Left ventricle myocardium inferior (tissue), 1 donor: ENCODE results near the gene OAT. TPM values are rescaled to one million over a fixed set of nuclear protein-coding genes. Genes with fewer than 3 reads are reported as not detected.

Experiments used
- DNase-seq: peaks from one replicate; pipeline ENCODE4 v3.0.0-alpha.2; 2020
- H3K27ac ChIP-seq: fragments of 200-600 bp; replicated peaks from 2 replicates; pipeline ENCODE4 v1.8.0; 2021
- H3K27me3 ChIP-seq: fragments of 200-600 bp; 2 replicates; pipeline ENCODE4 v1.8.0; 2021; ENCODE audit warnings: low read depth
- H3K36me3 ChIP-seq: fragments of 200-600 bp; 2 replicates; pipeline ENCODE4 v1.8.0; 2021
- H3K4me1 ChIP-seq: fragments of 200-600 bp; 2 replicates; pipeline ENCODE4 v1.8.0; 2021
- H3K4me3 ChIP-seq: fragments of 200-600 bp; 2 replicates; pipeline ENCODE4 v1.8.0; 2021; ENCODE audit warnings: mild to moderate bottlenecking, moderate library complexity
- H3K9me3 ChIP-seq: fragments of 200-600 bp; replicated peaks from 2 replicates; pipeline ENCODE4 v1.8.0; 2021
- intact Hi-C: fragments of 100-400 bp; cut with micrococcal nuclease; formaldehyde crosslinking; loops from one replicate; pipeline ENCODE4 v1.11.0; 2022
- total RNA-seq: library from RNA; stranded (reverse); fragmentation: NEBNext Ultra II Directional; extraction: Animal tissue kit (Norgen Biotek cat#: 25700); gene quantifications from one replicate; pipeline ENCODE4 v1.2.1, GENCODE V29; 2021
- TF ChIP-seq, protein P1 (sequence below): fragments of 200-600 bp; IDR thresholded peaks from 2 replicates; pipeline ENCODE4 v1.8.0; 2021; ENCODE audit warnings: antibody characterized with exemption, mild to moderate bottlenecking, borderline replicate concordance
- donor health status: DM: no; HTN: yes; CAD: no; lungs with severe emphysema.

OAT gene
- total RNA-seq, 1 donor from 2014 or later: 24.3 TPM

GRCh38 chr10:124351481-124352220 lies 67.1 kb downstream of the OAT start:
- Histone ChIP-seq H3K27ac (no peak overlapping the region), H3K27me3 (peaks cover 12% of the 10 kb centered on the region), H3K4me3 (no peak overlapping the region), H3K36me3 (no peaks in the 10 kb centered on the region), H3K9me3 (no peaks in the 10 kb centered on the region), H3K4me1 (peaks cover 8% of the 10 kb centered on the region)
- DNase-seq: peak; percentile 64
- TF ChIP-seq, protein P1, sequence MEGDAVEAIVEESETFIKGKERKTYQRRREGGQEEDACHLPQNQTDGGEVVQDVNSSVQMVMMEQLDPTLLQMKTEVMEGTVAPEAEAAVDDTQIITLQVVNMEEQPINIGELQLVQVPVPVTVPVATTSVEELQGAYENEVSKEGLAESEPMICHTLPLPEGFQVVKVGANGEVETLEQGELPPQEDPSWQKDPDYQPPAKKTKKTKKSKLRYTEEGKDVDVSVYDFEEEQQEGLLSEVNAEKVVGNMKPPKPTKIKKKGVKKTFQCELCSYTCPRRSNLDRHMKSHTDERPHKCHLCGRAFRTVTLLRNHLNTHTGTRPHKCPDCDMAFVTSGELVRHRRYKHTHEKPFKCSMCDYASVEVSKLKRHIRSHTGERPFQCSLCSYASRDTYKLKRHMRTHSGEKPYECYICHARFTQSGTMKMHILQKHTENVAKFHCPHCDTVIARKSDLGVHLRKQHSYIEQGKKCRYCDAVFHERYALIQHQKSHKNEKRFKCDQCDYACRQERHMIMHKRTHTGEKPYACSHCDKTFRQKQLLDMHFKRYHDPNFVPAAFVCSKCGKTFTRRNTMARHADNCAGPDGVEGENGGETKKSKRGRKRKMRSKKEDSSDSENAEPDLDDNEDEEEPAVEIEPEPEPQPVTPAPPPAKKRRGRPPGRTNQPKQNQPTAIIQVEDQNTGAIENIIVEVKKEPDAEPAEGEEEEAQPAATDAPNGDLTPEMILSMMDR: no peak
- intact Hi-C loops: no loop called here

DNA sequence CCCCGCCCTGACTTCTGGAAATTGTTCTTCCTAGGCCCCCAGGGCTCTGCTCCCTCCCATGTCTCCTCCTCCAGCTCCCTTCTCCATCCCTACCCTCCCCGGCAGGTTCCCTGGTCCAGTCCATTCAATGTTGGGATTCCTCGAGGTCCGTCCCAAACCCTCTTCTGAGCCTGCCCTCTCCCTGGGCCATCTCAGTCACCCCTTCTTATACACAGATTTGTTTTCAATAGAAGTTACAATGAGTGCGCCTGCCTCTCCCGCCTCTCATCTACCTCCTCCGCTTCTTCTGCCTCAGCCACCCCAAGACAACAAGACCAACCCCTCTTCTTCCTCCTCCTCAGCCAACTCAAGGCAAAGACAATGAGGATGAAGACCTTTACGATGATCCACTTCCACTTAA lies 67.9 kb downstream of the OAT start:
- H3K9me3 ChIP-seq: no peaks in the 10 kb centered on the region
- peaks cover 12% of the 10 kb centered on the region for H3K27me3 ChIP-seq
- no peak overlapping the region for H3K27ac ChIP-seq
- DNase-seq: no peak
- peaks cover 8% of the 10 kb centered on the region for H3K4me1 ChIP-seq
- H3K4me3 ChIP-seq: no peak overlapping the region
- H3K36me3 ChIP-seq: no peaks in the 10 kb centered on the region
- TF ChIP-seq, protein P1: no peak
- intact Hi-C loops: no loop called here

- intact Hi-C loops: no loop called here
- TF ChIP-seq, protein P1: no peak
- H3K4me1 ChIP-seq: peaks cover 6% of the 10 kb centered on the region
Observed at GRCh38 chr10:124349996-124350280, 68.8 kb downstream of the OAT start.

DNA sequence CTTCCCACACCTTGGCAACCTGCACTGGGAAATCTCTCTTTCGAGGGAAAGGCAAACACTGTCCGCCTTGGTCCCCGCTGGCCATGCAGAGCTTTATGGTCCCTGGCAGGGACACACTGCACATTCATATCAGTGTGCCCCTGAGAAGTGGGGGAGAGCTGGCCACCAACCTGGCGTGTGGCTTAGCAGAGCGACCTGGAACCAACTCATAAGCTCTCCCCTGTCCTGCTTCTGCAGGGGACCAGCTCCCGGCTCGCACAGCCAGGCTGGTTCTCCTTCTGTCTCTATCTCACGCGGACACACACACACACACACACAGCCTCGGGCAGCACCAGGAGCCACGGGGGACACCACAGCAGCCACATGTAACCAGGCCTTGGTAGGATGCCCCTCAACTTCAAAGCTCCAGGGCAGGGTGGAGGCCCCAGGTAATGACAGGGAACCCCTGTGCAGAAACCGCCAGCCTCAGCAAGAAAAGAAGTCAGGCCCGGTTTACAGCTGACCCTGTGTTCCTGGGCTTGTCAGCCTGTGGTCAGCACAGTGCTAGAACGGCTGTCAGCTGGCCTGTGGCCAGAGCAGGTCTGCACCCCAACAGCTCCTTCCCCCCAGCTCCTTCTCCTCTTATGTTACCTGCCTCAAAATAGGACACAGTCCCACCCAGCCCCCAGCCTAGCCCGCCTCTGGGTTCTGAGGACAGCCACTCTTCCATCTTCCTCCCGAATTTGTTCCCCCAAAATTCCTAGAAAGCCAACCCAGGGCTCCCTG lies 69.3 kb downstream of the OAT start:
- H3K9me3 ChIP-seq: no peaks in the 10 kb centered on the region
- peaks cover under 1% of the 10 kb centered on the region for H3K4me1 ChIP-seq
- no peak overlapping the region for H3K27ac ChIP-seq
- H3K36me3 ChIP-seq: no peaks in the 10 kb centered on the region
- peaks cover 12% of the 10 kb centered on the region for H3K27me3 ChIP-seq
- intact Hi-C loops: no loop called here
- DNase-seq: no peak
- H3K4me3 ChIP-seq: no peak overlapping the region
- TF ChIP-seq, protein P1: no peak

More at GRCh38 chr10:124349996-124350280, 68.8 kb downstream of the OAT start:
- Histone ChIP-seq H3K27me3 (peaks cover 12% of the 10 kb centered on the region), H3K9me3 (no peaks in the 10 kb centered on the region), H3K36me3 (no peaks in the 10 kb centered on the region), H3K27ac (no peak overlapping the region), H3K4me3 (no peak overlapping the region)
- DNase-seq: no peak

- TF ChIP-seq, protein P1: no peak
- Histone ChIP-seq H3K27ac (no peak overlapping the region), H3K9me3 (no peaks in the 10 kb centered on the region), H3K36me3 (no peaks in the 10 kb centered on the region), H3K4me1 (no peaks in the 10 kb centered on the region), H3K4me3 (no peak overlapping the region), H3K27me3 (peaks cover 9% of the 10 kb centered on the region)
- intact Hi-C loops: no loop called here
- no peak for DNase-seq
Observed at GRCh38 chr10:124348801-124349200, 69.9 kb downstream of the OAT start.
